ENCODE results near the gene ELP5.

Gene ELP5

DNA sequence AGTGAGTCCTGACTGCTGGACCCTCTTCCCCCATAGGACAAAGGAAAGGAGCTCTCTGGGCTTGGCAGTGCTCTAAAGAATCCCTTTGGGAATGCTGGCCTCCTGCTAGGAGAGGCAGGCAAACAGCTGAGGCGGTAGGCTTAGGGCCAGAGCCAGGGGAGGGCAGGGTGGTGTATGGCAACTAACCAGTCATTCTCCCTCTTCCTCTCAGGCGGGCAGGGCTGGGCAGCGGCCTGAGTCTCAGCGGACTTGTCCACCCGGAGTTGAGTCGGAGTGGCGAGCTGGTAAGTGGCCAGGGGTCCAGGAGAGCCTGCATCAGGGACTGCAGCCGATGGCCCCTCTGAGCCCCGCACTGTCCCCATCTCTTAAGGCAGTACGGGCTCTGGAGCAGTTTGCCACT, 27.9 kb upstream of the ELP5 start:
- no peak for DNase-seq (ENCODE audit: low read depth)
- no peak for TF ChIP-seq CTCF (conservative IDR thresholded peaks at IDR 0.05; ENCODE audit: low read length)
- no peak overlapping the region for H3K4me3 ChIP-seq (ENCODE audit: low read length)

- DNase-seq (ENCODE audit: low read depth), result no peak
- no peak for TF ChIP-seq CTCF (conservative IDR thresholded peaks at IDR 0.05; ENCODE audit: low read length)
- no peak overlapping the region for H3K4me3 ChIP-seq (ENCODE audit: low read length)
Observed at GRCh38 chr17:7224661-7225111, 27.3 kb upstream of the ELP5 start.

DNA sequence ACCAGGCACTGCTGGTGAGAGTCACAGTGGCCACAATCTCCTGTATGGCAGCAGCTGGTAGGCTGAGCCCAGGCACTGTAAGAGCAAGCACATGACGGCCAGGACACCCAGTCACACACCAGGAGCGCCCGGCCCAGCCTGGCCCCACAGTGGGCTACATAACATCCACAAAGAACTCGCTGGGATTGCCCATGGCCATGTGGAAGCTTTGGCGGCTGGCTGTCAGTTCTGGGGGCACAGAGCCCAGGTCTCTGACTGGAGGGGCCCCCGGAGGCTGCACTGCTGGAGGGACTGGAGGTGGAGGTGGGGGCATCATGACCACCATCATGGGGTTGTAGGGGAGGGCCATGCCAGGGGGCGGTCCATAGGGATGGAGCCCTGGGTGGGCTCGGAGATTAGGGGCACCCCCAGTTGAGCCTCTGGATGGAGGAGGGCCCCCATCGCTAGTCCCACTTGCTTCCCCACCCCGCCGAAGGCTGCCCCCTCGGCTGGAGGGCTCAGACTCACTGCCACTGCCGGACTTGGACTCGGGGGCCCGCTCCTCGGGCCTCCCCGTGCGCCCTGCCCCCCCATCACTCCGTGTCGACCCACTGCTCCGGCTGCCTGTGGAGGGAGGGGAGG, 26.2 kb upstream of the ELP5 start:
- TF ChIP-seq CTCF (conservative IDR thresholded peaks at IDR 0.05; ENCODE audit: low read length), result no peak
- no peak for DNase-seq (ENCODE audit: low read depth)
- H3K4me3 ChIP-seq (ENCODE audit: low read length), result no peak overlapping the region

DNA sequence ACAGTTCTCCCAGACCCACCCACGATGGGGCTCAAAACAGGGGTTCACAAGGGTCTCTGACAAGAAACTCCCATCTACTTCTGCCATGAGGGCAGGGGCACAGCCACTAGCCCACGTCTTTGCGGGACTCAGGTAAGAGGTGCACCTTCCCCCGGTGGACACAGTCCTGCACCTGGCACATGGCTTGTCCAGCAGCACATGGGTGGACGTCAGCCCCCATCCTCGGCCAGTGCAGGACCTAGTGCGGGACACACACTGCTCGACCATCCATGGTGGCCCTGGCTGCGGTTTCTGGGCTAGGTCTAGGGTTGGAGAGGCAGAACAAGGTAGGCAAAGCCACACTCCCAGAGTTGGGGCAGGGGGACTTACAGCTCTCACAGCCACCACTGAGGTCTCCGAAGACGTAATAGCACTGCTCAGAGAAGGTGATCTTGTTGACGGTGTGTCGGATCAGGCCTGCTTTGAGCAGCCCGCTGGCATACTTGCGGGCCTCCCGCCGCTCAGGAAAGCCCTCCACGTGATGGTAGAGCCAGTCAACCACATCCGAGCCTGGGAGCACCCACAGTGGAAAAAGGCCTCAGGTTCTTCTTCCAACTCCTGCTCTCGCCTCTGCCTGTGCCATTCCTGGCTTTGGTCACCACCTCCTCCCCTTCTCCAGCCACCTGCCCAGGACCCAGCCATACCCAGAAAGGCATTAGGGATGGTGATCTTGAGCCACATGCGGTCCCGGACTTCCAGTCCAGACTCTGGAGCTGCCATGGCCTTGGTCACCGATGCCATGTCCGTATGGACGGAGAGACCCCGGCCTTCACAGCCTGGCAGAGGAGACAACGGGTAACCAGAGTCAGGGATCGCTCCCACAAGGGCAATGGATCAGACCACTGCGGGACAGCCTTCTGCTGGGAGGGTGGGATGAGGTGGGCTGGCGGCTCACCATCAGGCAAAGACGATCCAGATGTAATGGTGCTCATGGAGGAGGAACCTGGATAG, 25.0 kb upstream of the ELP5 start:
- DNase-seq (ENCODE audit: low read depth), result no peak
- TF ChIP-seq CTCF (conservative IDR thresholded peaks at IDR 0.05; ENCODE audit: low read length), result no peak
- H3K4me3 ChIP-seq (ENCODE audit: low read length), result no peak overlapping the region

DNA sequence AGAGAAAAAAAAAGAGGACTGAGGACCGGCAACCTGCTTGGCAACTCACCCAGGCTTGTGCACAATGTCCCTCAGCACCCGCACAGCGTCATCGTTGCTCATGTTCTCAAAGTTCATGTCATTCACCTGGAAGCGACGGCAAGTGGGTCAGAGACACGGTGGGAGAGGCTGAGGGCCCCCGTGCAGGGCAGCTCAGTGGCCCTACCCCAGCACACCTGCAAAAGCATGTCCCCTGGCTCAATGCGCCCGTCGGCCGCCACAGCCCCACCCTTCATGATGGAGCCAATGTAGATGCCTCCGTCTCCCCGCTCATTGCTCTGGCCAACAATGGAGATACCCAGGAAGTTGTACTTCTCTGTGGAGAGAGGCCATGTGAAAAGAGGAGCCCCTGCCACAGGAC, 23.1 kb upstream of the ELP5 start:
- TF ChIP-seq CTCF (conservative IDR thresholded peaks at IDR 0.05; ENCODE audit: low read length), result no peak
- DNase-seq (ENCODE audit: low read depth), result no peak
- no peak overlapping the region for H3K4me3 ChIP-seq (ENCODE audit: low read length)

- no peak for TF ChIP-seq CTCF (conservative IDR thresholded peaks at IDR 0.05; ENCODE audit: low read length)
- no peak overlapping the region for H3K4me3 ChIP-seq (ENCODE audit: low read length)
- no peak for DNase-seq (ENCODE audit: low read depth)
Observed at GRCh38 chr17:7229504-7229903, 22.5 kb upstream of the ELP5 start.
